NCI-H2196 (cell line): ENCODE data around the gene LDB3.

Experiments
- DNase-seq: peaks from one replicate; lab custom pipeline; 2025; ENCODE audit not compliant: unreplicated experiment; lab: John Stamatoyannopoulos, UW

LDB3 gene

GRCh38 chr10:86756511-86757112, 88.3 kb downstream of the LDB3 start, which contains the start of gene BMPR1A:
BMPR1A (plus strand) TSS chr10:86756619; CDS start chr10:86876019, 119,400 bp downstream.
- no peak for DNase-seq

- DNase-seq, result no peak
These were observed 89.0 kb downstream of the LDB3 start for GRCh38 chr10:86757113-86757972.

GRCh38 chr10:86758189-86759072, 90.1 kb downstream of the LDB3 start:
- DNase-seq, result no peak

GRCh38 chr10:86759073-86759672, 90.9 kb downstream of the LDB3 start:
- no peak for DNase-seq

- no peak for DNase-seq
These were observed 95.1 kb downstream of the LDB3 start for GRCh38 chr10:86763404-86763803.

- no peak for DNase-seq
These were observed 97.2 kb downstream of the LDB3 start for GRCh38 chr10:86765548-86765947.

GRCh38 chr10:86768412-86769062, 100.2 kb downstream of the LDB3 start:
- no peak for DNase-seq

- no peak for DNase-seq
These were observed 101.7 kb downstream of the LDB3 start for GRCh38 chr10:86769991-86770390.

- no peak for DNase-seq
These were observed 102.2 kb downstream of the LDB3 start for GRCh38 chr10:86770412-86770960.

GRCh38 chr10:86773498-86773897, 105.2 kb downstream of the LDB3 start:
- DNase-seq, result no peak

GRCh38 chr10:86775056-86775869, 107.0 kb downstream of the LDB3 start:
- DNase-seq, result no peak

- no peak for DNase-seq
These were observed 107.5 kb downstream of the LDB3 start for GRCh38 chr10:86775870-86776180.

GRCh38 chr10:86779220-86780017, 111.1 kb downstream of the LDB3 start:
- no peak for DNase-seq

GRCh38 chr10:86782701-86783418, 114.5 kb downstream of the LDB3 start:
- DNase-seq, result no peak

GRCh38 chr10:86785037-86785436, 116.7 kb downstream of the LDB3 start:
- DNase-seq, result no peak
